Measurements from ENCODE around the gene SPC25. TPM values are rescaled to one million over a fixed set of nuclear protein-coding genes. Genes with fewer than 3 reads are reported as not detected.

Gene SPC25
- total RNA-seq, 2 donors from 2014 or later, result 14.5 to 30.3 TPM

DNA sequence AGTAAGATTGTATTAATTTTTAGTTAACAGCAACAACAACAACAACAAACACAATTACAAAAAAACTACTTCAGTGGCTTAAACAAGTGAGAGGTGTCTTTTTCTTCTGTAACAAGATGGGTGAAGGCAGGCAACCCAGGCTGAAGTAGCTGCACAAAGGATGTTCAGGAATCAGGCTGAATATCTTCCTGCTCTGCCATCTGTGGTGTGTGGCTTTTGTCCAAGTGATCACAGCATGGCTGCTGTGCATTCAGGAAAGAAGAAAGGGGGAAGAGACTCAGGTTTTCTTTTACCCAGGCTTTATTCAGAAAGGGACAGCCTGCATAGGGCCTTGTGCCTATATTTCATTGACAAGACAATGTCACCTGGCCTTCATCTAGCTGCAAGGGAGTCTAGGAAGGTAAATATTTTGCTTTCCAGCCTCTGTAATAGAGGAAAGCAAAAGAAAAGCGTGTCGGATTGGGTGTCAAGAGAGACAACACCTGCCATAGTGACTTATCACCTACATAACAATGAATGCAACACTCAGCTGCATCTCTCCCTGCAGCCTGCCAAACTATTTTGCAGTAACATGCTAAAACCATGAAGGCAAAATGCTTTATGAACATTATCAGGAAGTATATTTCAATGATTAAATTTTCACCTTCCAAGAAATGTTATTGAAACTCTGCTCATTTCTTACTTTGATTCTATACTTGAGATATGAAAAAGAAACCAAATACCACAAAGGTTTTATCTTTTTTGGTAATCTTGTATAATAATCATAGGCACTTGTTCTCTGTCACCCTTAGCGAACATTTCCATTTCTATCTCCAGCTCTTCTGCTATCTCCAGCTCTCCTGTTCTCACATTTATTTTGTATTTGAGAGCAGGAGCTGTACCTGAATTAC, 25.5 kb upstream of the SPC25 start:
- ATAC-seq (no peak), DNase-seq (ENCODE audit: low spot score) (no peak)
- H3K4me3 Mint-ChIP-seq, result no peak overlapping the region
- peaks cover 16 to 44% of the 10 kb centered on the region in 2 donors for H3K27me3 Mint-ChIP-seq
- H3K27ac Mint-ChIP-seq, result no peak overlapping the region
- H3K9me3 Mint-ChIP-seq, result no peaks in the 10 kb centered on the region
- no peaks in the 10 kb centered on the region for H3K36me3 Mint-ChIP-seq
- peaks cover 0 to 7% of the 10 kb centered on the region in 2 donors for H3K4me1 Mint-ChIP-seq (ENCODE audit: low read depth in 2 of 2)

GRCh38 chr2:168913495-168913894, 23.3 kb upstream of the SPC25 start:
- ATAC-seq (no peak), DNase-seq (ENCODE audit: low spot score) (no peak)
- H3K9me3 Mint-ChIP-seq, result no peaks in the 10 kb centered on the region
- H3K4me3 Mint-ChIP-seq, result no peak overlapping the region
- H3K27ac Mint-ChIP-seq, result no peak overlapping the region
- peaks cover 20 to 37% of the 10 kb centered on the region in 2 donors for H3K27me3 Mint-ChIP-seq
- no peaks in the 10 kb centered on the region for H3K36me3 Mint-ChIP-seq
- peaks cover 0 to 3% of the 10 kb centered on the region in 2 donors for H3K4me1 Mint-ChIP-seq (ENCODE audit: low read depth in 2 of 2)

DNA sequence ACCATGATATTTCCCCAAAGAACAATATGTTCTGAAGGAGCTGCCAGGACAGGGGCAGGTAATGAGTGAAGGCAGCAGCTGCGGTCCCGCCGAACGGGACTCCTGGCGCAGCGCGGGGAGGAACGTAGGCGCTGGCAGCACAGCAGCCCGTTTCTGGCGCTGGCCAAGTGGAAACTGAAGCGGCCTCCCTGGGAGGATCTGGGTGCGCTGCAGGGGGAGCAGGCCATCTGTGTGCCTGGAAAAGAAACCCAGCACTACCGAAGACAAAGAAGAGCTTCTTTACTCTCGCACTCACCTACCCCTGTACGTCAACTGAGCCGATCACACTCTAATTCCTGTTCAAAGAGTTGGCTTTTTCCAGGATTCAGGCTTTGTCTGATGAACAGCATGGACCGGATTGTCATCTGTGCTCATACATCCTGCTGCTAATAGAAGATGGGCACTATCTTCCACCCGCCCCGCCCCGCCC, 22.7 kb upstream of the SPC25 start:
- H3K4me3 Mint-ChIP-seq, result peak overlapping the region; percentile 36

DNA sequence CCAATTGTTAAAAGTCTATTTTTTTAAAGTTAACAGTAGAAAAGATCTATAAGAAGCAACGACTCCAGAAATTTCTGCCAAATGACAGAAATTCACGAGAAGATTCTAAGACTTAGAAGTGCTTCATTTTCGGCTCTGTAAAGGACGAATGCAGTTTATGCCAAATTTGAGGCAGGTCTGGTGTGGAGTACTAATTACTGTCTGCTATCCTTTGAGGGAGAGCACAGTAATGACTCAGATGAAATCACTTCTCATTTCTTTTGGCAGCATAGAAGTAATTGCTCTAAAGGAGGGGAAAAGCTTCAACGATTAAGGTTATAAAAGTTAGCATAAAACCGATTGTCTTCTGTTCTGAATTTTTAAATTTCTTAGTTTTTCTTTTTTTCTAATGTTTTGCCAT, 22.2 kb upstream of the SPC25 start:
- DNase-seq (ENCODE audit: low spot score), result no peak

More for the DNA sequence above, 22.7 kb upstream of the SPC25 start:
- Mint-ChIP-seq H3K36me3 (no peaks in the 10 kb centered on the region), H3K4me1 (ENCODE audit: low read depth in 2 of 2) (peaks cover 0 to 3% of the 10 kb centered on the region in 2 donors), H3K27me3 (peaks cover 20 to 39% of the 10 kb centered on the region in 2 donors), H3K9me3 (no peaks in the 10 kb centered on the region), H3K27ac (no peak overlapping the region)
- DNase-seq (ENCODE audit: low spot score) (no peak), ATAC-seq (no peak)

GRCh38 chr2:168910330-168910729, 20.1 kb upstream of the SPC25 start:
- Mint-ChIP-seq H3K4me1 (ENCODE audit: low read depth in 2 of 2) (peaks cover 0 to 3% of the 10 kb centered on the region in 2 donors), H3K4me3 (no peak overlapping the region), H3K36me3 (no peaks in the 10 kb centered on the region), H3K27ac (no peak overlapping the region), H3K9me3 (no peaks in the 10 kb centered on the region), H3K27me3 (peaks cover 26 to 51% of the 10 kb centered on the region in 2 donors)
- DNase-seq (ENCODE audit: low spot score) (no peak), ATAC-seq (no peak)

More for the DNA sequence above, 22.2 kb upstream of the SPC25 start:
- no peaks in the 10 kb centered on the region for H3K9me3 Mint-ChIP-seq
- no peak for ATAC-seq
- H3K27ac Mint-ChIP-seq, result no peak overlapping the region
- peak overlapping the region; percentile 36 for H3K4me3 Mint-ChIP-seq
- H3K36me3 Mint-ChIP-seq, result no peaks in the 10 kb centered on the region
- H3K4me1 Mint-ChIP-seq (ENCODE audit: low read depth in 2 of 2), result peaks cover 0 to 3% of the 10 kb centered on the region in 2 donors
- peaks cover 20 to 44% of the 10 kb centered on the region in 2 donors for H3K27me3 Mint-ChIP-seq

GRCh38 chr2:168907940-168908662, 17.9 kb upstream of the SPC25 start:
- H3K9me3 Mint-ChIP-seq, result no peaks in the 10 kb centered on the region
- H3K4me3 Mint-ChIP-seq, result no peak overlapping the region
- peaks cover 0 to 3% of the 10 kb centered on the region in 2 donors for H3K4me1 Mint-ChIP-seq (ENCODE audit: low read depth in 2 of 2)
- DNase-seq (ENCODE audit: low spot score) (no peak), ATAC-seq (no peak)
- no peaks in the 10 kb centered on the region for H3K36me3 Mint-ChIP-seq
- peaks cover 21 to 36% of the 10 kb centered on the region in 2 donors for H3K27me3 Mint-ChIP-seq
- no peak overlapping the region for H3K27ac Mint-ChIP-seq

GRCh38 chr2:168904358-168904757, 14.1 kb upstream of the SPC25 start:
- no peak overlapping the region for H3K4me3 Mint-ChIP-seq
- H3K27ac Mint-ChIP-seq, result no peak overlapping the region
- DNase-seq (ENCODE audit: low spot score) (no peak), ATAC-seq (no peak)
- no peaks in the 10 kb centered on the region for H3K4me1 Mint-ChIP-seq (ENCODE audit: low read depth in 2 of 2)
- no peaks in the 10 kb centered on the region for H3K36me3 Mint-ChIP-seq
- peaks cover 14 to 28% of the 10 kb centered on the region in 2 donors for H3K27me3 Mint-ChIP-seq
- H3K9me3 Mint-ChIP-seq, result no peaks in the 10 kb centered on the region

DNA sequence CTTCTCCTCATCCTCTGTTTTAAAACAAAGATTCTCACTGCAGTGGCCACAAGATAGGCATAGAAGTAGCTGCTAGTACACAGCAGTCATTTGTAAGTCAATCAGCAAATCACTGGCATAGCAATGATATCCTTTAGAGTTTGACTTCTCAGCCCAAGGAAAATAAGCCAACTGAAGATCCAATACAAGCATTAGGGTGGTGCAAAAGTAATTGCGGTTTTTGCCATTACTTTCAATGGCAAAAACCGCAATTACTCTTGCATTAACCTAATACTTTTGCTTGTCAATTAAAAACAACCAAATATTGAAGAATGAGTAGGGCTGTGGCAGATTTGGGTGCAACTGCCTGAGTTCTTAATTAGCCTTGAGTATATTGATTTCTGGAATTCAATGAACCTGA, 13.7 kb upstream of the SPC25 start:
- Mint-ChIP-seq H3K4me1 (ENCODE audit: low read depth in 2 of 2) (no peaks in the 10 kb centered on the region), H3K36me3 (no peaks in the 10 kb centered on the region), H3K4me3 (no peak overlapping the region), H3K9me3 (no peaks in the 10 kb centered on the region), H3K27me3 (peaks cover 18 to 28% of the 10 kb centered on the region in 2 donors), H3K27ac (no peak overlapping the region)
- no peak for ATAC-seq
- no peak for DNase-seq (ENCODE audit: low spot score)

GRCh38 chr2:168901003-168901402, 10.8 kb upstream of the SPC25 start, which contains the start of gene G6PC2:
Gene G6PC2, plus strand, starts transcription at chr2:168901291. Its CDS starts 41 bp downstream, at chr2:168901332.
- Mint-ChIP-seq H3K4me3 (no peak within 1 kb of the TSS), H3K27me3 (peaks cover 19 to 21% of the 10 kb centered on the region in 2 donors), H3K4me1 (ENCODE audit: low read depth in 2 of 2) (no peaks in the 10 kb centered on the region), H3K36me3 (no peaks in the 10 kb centered on the region), H3K27ac (no peak within 1 kb of the TSS), H3K9me3 (no peaks in the 10 kb centered on the region)
- ATAC-seq, result no peak
- no peak for DNase-seq (ENCODE audit: low spot score)

- Mint-ChIP-seq H3K27ac (no peak overlapping the region), H3K27me3 (peaks cover 24 to 37% of the 10 kb centered on the region in 2 donors), H3K36me3 (no peaks in the 10 kb centered on the region), H3K4me1 (ENCODE audit: low read depth in 2 of 2) (no peaks in the 10 kb centered on the region), H3K9me3 (no peaks in the 10 kb centered on the region), H3K4me3 (no peak overlapping the region)
- ATAC-seq (no peak), DNase-seq (ENCODE audit: low spot score) (no peak)
Measured at GRCh38 chr2:168897449-168897848, 7.2 kb upstream of the SPC25 start.

DNA sequence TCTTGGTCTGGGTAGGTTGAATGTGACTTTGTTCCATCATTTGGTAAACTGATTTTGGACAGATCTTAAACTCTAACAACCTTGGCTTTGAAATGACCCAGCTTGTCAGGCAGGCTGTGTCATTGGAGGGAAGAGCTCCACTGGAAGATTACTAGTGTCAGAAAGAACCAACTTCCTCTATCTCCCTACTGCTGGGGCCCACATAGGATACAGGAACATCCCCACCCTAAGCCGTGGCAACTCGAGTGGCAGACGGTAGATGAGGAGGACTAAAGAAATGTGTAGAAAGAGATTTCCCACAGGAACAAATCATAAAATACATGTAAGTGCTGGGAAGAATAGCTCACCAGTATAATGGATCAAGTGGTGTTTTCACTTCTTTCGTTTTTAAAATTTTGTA, 6.6 kb upstream of the SPC25 start:
- Mint-ChIP-seq H3K9me3 (no peaks in the 10 kb centered on the region), H3K4me3 (no peak overlapping the region), H3K27me3 (peaks cover 24 to 37% of the 10 kb centered on the region in 2 donors), H3K4me1 (ENCODE audit: low read depth in 2 of 2) (no peaks in the 10 kb centered on the region), H3K36me3 (no peaks in the 10 kb centered on the region), H3K27ac (no peak overlapping the region)
- DNase-seq (ENCODE audit: low spot score), result no peak
- ATAC-seq, result no peak

- ATAC-seq, result no peak
- no peaks in the 10 kb centered on the region for H3K9me3 Mint-ChIP-seq
- peaks cover under 1 to 1% of the 10 kb centered on the region in 2 donors for H3K4me1 Mint-ChIP-seq (ENCODE audit: low read depth in 2 of 2)
- H3K36me3 Mint-ChIP-seq, result no peaks in the 10 kb centered on the region
- no peak for DNase-seq (ENCODE audit: low spot score)
- peaks cover 24 to 35% of the 10 kb centered on the region in 2 donors for H3K27me3 Mint-ChIP-seq
- H3K4me3 Mint-ChIP-seq, result no peak overlapping the region
- no peak overlapping the region for H3K27ac Mint-ChIP-seq
Measured at GRCh38 chr2:168895771-168896170, 5.5 kb upstream of the SPC25 start.

- Mint-ChIP-seq H3K27me3 (peaks cover 21 to 29% of the 10 kb centered on the region in 2 donors), H3K4me3 (no peak overlapping the region), H3K36me3 (no peaks in the 10 kb centered on the region), H3K4me1 (ENCODE audit: low read depth in 2 of 2) (peaks cover 7 to 12% of the 10 kb centered on the region in 2 donors), H3K27ac (no peak overlapping the region), H3K9me3 (no peaks in the 10 kb centered on the region)
- ATAC-seq (no peak), DNase-seq (ENCODE audit: low spot score) (no peak)
Measured at GRCh38 chr2:168894720-168895119, 4.5 kb upstream of the SPC25 start.

DNA sequence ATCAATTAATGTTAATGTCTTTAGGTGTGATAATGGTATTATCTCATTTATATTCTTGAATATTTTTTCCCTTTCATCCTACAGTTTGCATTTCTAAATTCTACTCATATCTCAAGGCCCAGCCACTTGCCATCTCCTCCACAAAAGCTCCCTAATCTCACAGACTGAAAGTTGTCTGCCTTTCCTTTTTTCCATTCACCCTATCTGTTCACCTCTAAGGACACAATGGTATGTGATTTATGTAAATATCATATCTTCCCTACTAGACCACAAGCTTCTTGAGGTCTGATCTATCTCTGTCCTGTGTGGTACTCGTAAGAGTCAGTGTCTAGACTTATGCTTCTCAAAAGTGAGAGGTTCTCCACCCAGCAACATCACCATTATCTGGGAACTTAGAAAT, 3.9 kb upstream of the SPC25 start:
- no peaks in the 10 kb centered on the region for H3K9me3 Mint-ChIP-seq
- no peak for ATAC-seq
- no peak for DNase-seq (ENCODE audit: low spot score)
- H3K4me1 Mint-ChIP-seq (ENCODE audit: low read depth in 2 of 2), result peaks cover 7 to 17% of the 10 kb centered on the region in 2 donors
- peaks cover 18 to 29% of the 10 kb centered on the region in 2 donors for H3K27me3 Mint-ChIP-seq
- no peak overlapping the region for H3K27ac Mint-ChIP-seq
- H3K4me3 Mint-ChIP-seq, result no peak overlapping the region
- H3K36me3 Mint-ChIP-seq, result no peaks in the 10 kb centered on the region
